Right lobe of liver (tissue), 6 donors: Measurements from ENCODE around the gene TUB. TPM values are rescaled to one million over a fixed set of nuclear protein-coding genes. Genes with fewer than 3 reads are reported as not detected.
A peak's percentile ranks its signal among the peaks of the same experiment; 100 is the strongest.

Experiments
- ATAC-seq, 4 donors: fragments of 200-7000 bp; cut with Tn5 transposase; one replicate each; pipeline ENCODE4 v1.9.1; 2020; ENCODE audit warnings: mild to moderate bottlenecking in 4 of 4, moderate library complexity in 4 of 4
- DNase-seq, 3 donors: peaks; one replicate each; pipeline ENCODE4 v3.0.0-alpha.2; 2020
- H3K27ac ChIP-seq, 3 donors: fragments of 200-600 bp; one replicate each; pipeline ENCODE4 v1.8.0; 2022
- H3K27me3 ChIP-seq, 2 donors: fragments of 200-600 bp; one replicate each; pipeline ENCODE4 v1.8.0; 2022
- H3K36me3 ChIP-seq, 4 donors: fragments of 200-600 bp; sonication (generic) in 1 of 4; one replicate each; pipeline versions ENCODE4 v1.5.1 to v1.8.0; 2017 to 2022; ENCODE audit warnings: control low read depth in 1 of 4
- H3K4me1 ChIP-seq, 4 donors: fragments of 200-600 bp; sonication (generic) in 1 of 4; one replicate each; pipeline versions ENCODE4 v1.5.1 to v1.8.0; 2017 to 2022; ENCODE audit warnings: control low read depth in 1 of 4
- H3K4me3 ChIP-seq, 3 donors: fragments of 200-600 bp; one replicate each; pipeline ENCODE4 v1.8.0; 2022
- H3K9me3 ChIP-seq, 4 donors: fragments of 200-600 bp; sonication (generic) in 1 of 4; one replicate each; pipeline versions ENCODE4 v1.5.1 to v1.8.0; 2017 to 2022; ENCODE audit warnings: control low read depth in 1 of 4
- CTCF ChIP-seq, 4 donors: fragments of 200-600 bp in 3 of 4; fragments of 450-650 bp in 1 of 4; IDR thresholded peaks; one replicate each; pipeline versions ENCODE4 v1.5.1 to v1.8.0; 2016 to 2022; ENCODE audit warnings: antibody characterized with exemption in 4 of 4, mild to moderate bottlenecking in 2 of 4
- POLR2A ChIP-seq: fragments of 450-650 bp; IDR thresholded peaks from one replicate; pipeline ENCODE4 v1.6.1; 2017; ENCODE audit warnings: antibody characterized with exemption, mild to moderate bottlenecking
- WGBS: methylation state at CpG from one replicate; pipeline ENCODE4 v1.1.6; 2018; ENCODE audit warnings: low coverage, low lambda C conversion rate; ENCODE audit not compliant: insufficient coverage; ENCODE audit errors: missing lambda C conversion rate; 5-methylcytosine and 5-hydroxymethylcytosine counted together
- intact Hi-C, 2 donors: fragments of 100-400 bp; cut with DNase I; formaldehyde crosslinking; loops; one replicate each; pipeline versions ENCODE4 v1.11.2 to v1.14.1; 2022
- total RNA-seq, 6 experiments: library from RNA; depleted of rRNA in 2 of 6; stranded (reverse); fragments of >200 nt in 2 of 6; fragmentation: NEBNext Ultra II Directional in 3 of 6; extraction: Animal tissue kit (Norgen Biotek cat#: 25700) in 3 of 6; gene quantifications; one replicate each; pipeline versions ENCODE4 v1.1.0 to v1.2.4, GENCODE V29; 2016 to 2023
- donor health status: DM: no; HTN: yes; CAD: no.
- donor health status: DM: no; HTN: no; CAD: no.
- donor health status: DM: no; HTN: no; CAD: no.
- donor health status: DM: no; HTN: yes; CAD: no.
- donor health status: DM: no; HTN: yes; CAD: no.

TUB gene
- total RNA-seq, 6 experiments from 2014 or later = 0.42 to 3.1 (median 0.89) TPM

- H3K27me3 ChIP-seq = no peaks in the 10 kb centered on the region
- ATAC-seq (no peak), DNase-seq (peak in 1 of 3 donors; percentile 20)
- H3K4me1 ChIP-seq = no peaks in the 10 kb centered on the region
- no peak overlapping the region for H3K27ac ChIP-seq
- H3K4me3 ChIP-seq = no peak overlapping the region
- 98% methylated on average over 5 of the region's 8 CpGs for WGBS
- intact Hi-C loops = no loop called here
- no peaks in the 10 kb centered on the region for H3K9me3 ChIP-seq
- H3K36me3 ChIP-seq = no peaks in the 10 kb centered on the region
- TF ChIP-seq POLR2A (no peak), CTCF (IDR thresholded peaks at IDR 0.05) (no peak)
These were observed 19.6 kb downstream of the TUB start for GRCh38 chr11:8100605-8101004.

DNA sequence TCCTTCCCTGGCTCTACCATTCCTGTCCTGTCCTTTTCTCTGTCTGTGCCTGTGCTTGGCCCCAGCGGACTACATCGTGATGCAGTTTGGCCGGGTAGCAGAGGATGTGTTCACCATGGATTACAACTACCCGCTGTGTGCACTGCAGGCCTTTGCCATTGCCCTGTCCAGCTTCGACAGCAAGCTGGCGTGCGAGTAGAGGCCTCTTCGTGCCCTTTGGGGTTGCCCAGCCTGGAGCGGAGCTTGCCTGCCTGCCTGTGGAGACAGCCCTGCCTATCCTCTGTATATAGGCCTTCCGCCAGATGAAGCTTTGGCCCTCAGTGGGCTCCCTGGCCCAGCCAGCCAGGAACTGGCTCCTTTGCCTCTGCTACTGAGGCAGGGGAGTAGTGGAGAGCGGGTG, 20.4 kb downstream of the TUB start:
- H3K27me3 ChIP-seq = no peaks in the 10 kb centered on the region
- no peaks in the 10 kb centered on the region for H3K4me1 ChIP-seq
- TF ChIP-seq CTCF (IDR thresholded peaks at IDR 0.05) = no peak
- no peak for TF ChIP-seq POLR2A
- intact Hi-C loops = no loop called here
- H3K36me3 ChIP-seq = no peaks in the 10 kb centered on the region
- ATAC-seq (no peak), DNase-seq (no peak)
- no peak overlapping the region for H3K4me3 ChIP-seq
- 100% methylated on average over 2 of the region's 11 CpGs for WGBS
- no peak overlapping the region for H3K27ac ChIP-seq
- no peaks in the 10 kb centered on the region for H3K9me3 ChIP-seq

GRCh38 chr11:8102296-8102915, 21.4 kb downstream of the TUB start:
- intact Hi-C loops = no loop called here
- no peak overlapping the region for H3K27ac ChIP-seq
- H3K4me1 ChIP-seq = no peaks in the 10 kb centered on the region
- H3K4me3 ChIP-seq = no peak overlapping the region
- ATAC-seq (no peak), DNase-seq (peak in 1 of 3 donors; percentile 20)
- TF ChIP-seq CTCF (IDR thresholded peaks at IDR 0.05) (no peak), POLR2A (no peak)
- no peaks in the 10 kb centered on the region for H3K36me3 ChIP-seq
- H3K27me3 ChIP-seq = no peaks in the 10 kb centered on the region
- H3K9me3 ChIP-seq = no peaks in the 10 kb centered on the region

- Histone ChIP-seq H3K4me3 (no peak overlapping the region), H3K9me3 (no peaks in the 10 kb centered on the region), H3K36me3 (no peaks in the 10 kb centered on the region), H3K4me1 (no peaks in the 10 kb centered on the region), H3K27ac (no peak overlapping the region), H3K27me3 (no peaks in the 10 kb centered on the region)
- no peak for DNase-seq
- 92% methylated on average over 6 of the region's 7 CpGs for WGBS
- ATAC-seq = no peak
- intact Hi-C loops = no loop called here
- TF ChIP-seq POLR2A (no peak), CTCF (IDR thresholded peaks at IDR 0.05) (no peak)
These were observed 22.0 kb downstream of the TUB start for GRCh38 chr11:8102965-8103364.

DNA sequence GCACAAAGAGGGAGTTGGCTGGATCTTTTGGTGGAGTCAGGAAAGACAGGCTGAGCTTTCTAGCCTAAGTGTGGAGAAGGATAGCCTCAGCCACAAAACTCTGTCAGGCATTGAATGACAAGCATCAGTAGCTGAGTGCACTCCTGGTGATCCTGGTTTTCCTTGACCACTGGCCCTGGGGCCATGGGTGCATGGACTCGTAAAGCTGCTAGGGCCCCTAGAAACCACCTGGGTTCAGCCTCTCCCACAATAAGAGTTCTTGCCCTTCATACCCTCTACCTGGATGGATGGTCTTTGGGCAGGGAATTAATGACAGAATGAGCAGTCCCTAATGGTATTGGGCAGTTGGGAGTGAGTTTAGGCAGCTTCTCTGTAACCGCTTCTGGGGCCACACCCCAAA, 22.9 kb downstream of the TUB start:
- no peaks in the 10 kb centered on the region for H3K36me3 ChIP-seq
- 100% methylated on average over 1 of the region's 2 CpGs for WGBS

More for the DNA sequence above, 22.9 kb downstream of the TUB start:
- no peak overlapping the region for H3K4me3 ChIP-seq
- DNase-seq (no peak), ATAC-seq (no peak)
- H3K27ac ChIP-seq = no peak overlapping the region
- intact Hi-C loops = no loop called here
- H3K4me1 ChIP-seq = no peaks in the 10 kb centered on the region
- H3K9me3 ChIP-seq = no peaks in the 10 kb centered on the region
- TF ChIP-seq POLR2A (no peak), CTCF (IDR thresholded peaks at IDR 0.05) (no peak)
- H3K27me3 ChIP-seq = no peaks in the 10 kb centered on the region
